HG03135 (cell line): ENCODE results near the gene AKR1D1.
"Not testable (repeated sequence)": the region's sequence is repeated elsewhere in the genome, so short reads cannot be mapped to it uniquely, and the experiment has no call there.

Experiments used
- ATAC-seq: cut with Tn5 transposase; IDR thresholded peaks from one replicate; pipeline ENCODE4 v1.9.1; 2021; ENCODE audit warnings: mild to moderate bottlenecking, moderate library complexity; ENCODE audit not compliant: unreplicated experiment

AKR1D1 gene

DNA sequence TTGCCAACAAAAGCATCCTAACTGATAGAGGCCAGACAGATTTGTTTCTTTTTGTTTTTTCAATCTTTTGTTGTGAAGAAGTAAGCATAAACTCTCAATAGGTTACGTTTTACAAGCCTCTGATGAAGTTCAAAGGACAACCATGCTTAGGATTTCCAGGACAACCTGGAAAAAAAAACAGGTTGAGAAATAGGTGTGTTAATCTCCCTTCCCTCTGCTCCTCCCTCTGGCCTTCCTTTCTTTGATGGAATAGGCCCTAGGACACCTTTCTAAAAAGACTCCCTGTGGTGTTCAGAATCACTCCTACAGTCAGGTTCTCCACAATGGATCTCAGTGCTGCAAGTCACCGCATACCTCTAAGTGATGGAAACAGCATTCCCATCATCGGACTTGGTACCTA lies at the start of gene AKR1D1:
TSS of gene AKR1D1 (plus strand) at position 264 of the 400 bp plus-strand sequence. CDS start at position 324, 60 bp downstream.
- no peak for ATAC-seq

GRCh38 chr7:138027100-138027499 lies 49.2 kb upstream of the AKR1D1 start:
- no peak for ATAC-seq

DNA sequence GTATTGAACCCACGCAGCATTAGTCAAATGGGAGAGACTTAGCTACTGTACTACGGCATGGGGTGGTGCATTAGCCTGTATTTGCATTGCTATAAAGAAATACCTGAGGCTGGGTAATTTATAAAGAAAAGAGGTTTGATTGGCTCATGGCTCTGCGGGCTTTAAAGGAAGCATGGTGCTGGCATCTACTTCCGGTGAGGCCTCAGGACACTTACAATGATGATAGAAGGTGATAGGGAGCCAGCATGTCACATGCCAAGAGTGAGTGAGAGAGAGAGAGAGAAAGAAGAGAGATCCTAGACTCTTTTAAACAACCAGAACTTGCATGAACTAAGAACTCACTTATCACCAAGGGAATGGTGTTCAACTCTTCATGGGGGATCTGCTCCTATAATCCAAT lies 47.1 kb upstream of the AKR1D1 start:
- ATAC-seq, result no peak

- no peak for ATAC-seq
These were observed 46.3 kb upstream of the AKR1D1 start for GRCh38 chr7:138029941-138030340.

- ATAC-seq, result no peak
These were observed 45.4 kb upstream of the AKR1D1 start for GRCh38 chr7:138030679-138031351.

GRCh38 chr7:138032186-138032585 lies 44.1 kb upstream of the AKR1D1 start:
- ATAC-seq, result peak; percentile 58

GRCh38 chr7:138032770-138033169 lies 43.5 kb upstream of the AKR1D1 start:
- ATAC-seq, result no peak

- ATAC-seq, result no peak
These were observed 43.0 kb upstream of the AKR1D1 start for GRCh38 chr7:138033241-138033640.

DNA sequence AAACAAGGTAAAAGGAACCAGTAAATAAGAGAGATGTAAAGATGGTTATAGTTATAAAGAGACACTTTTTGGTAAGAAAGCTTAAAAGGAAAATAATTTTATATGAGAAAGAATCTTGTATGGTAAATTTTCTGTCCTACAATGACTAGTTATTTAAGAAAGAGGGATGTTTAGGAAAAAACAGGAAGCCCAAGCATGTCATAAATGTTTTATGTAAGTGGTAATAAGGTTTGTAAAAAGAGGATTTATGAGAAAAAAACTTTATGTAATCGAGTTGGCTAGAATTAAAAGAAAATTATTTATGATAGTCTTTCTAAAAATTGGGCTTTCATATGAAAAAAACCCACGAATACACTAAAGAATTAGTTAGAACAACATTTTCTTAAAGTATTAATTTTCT lies 40.1 kb upstream of the AKR1D1 start:
- ATAC-seq, result no peak

GRCh38 chr7:138040063-138040462 lies 36.2 kb upstream of the AKR1D1 start:
- not testable (repeated sequence) for ATAC-seq

DNA sequence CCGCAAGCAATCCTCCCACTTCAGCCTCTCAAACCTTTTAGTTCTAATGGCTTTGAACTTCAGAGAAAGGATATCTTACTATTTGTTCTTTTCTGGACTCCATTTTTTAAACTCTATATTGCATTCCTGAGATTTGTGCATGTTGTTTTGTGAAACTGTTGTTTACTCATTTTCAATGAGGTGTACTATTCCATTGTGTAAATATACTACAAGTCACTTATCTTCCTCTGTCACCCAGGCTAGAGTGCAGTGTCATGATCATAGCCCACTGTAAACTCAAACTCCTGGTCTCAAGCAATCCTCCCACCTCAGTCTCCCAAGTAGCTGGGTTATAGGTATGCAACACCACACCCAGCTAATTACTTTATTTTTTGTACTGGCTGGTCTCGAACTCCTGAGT lies 31.4 kb upstream of the AKR1D1 start:
- no peak for ATAC-seq

GRCh38 chr7:138047907-138048306 lies 28.4 kb upstream of the AKR1D1 start:
- no peak for ATAC-seq

DNA sequence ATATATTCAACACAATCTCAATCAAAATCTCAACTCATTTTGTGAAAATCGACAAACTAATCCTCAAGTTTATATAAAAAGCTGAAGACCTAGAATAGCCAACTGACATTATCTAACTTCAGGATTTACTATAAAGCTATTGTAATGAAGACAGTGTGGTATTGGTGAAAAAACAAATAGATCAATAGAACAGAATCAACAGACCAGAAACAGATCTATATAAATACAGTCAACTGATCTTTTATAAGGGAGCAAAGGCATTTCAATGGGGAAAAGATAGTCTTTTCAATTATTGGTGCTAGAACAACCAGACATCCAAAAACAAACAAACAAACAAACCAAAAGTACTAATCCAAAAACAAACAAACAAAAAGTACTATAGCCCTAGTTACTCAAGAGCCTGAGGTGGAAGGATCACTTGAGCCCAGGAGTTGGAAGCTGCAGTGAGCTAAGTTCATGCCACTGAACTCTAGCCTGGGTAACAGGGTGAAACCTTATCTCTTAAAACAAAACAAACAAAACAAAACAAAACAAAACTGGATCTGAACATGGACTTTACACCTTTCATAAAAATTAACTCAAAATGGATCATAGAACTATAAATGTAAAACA lies 26.6 kb upstream of the AKR1D1 start:
- ATAC-seq, result no peak

DNA sequence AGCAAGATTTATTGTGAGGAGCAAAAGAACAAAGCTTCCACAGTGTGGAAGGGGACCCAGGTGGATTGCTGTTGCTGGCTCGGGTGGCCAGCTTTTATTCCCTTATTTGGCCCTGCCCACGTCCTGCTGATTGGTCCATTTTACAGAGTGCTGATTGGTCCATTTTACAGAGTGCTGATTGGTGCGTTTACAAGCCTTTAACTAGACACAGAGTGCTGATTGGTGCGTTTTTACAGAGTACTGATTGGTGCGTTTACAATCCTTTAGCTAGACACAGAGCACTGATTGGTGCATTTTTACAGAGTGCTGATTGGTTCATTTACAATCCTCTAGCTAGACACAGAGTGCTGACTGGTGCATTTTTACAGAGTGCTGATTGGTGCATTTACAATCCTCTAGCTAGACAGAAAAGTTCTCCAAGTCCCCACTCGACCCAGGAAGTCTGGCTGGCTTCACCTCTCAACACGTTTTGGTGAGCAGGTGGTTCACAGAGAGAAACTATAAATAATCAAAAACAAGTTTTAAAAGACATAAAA lies 24.5 kb upstream of the AKR1D1 start:
- ATAC-seq, result not testable (repeated sequence)

- no peak for ATAC-seq
These were observed 23.6 kb upstream of the AKR1D1 start for GRCh38 chr7:138052696-138053095.

GRCh38 chr7:138055698-138056097 lies 20.6 kb upstream of the AKR1D1 start:
- not testable (repeated sequence) for ATAC-seq

DNA sequence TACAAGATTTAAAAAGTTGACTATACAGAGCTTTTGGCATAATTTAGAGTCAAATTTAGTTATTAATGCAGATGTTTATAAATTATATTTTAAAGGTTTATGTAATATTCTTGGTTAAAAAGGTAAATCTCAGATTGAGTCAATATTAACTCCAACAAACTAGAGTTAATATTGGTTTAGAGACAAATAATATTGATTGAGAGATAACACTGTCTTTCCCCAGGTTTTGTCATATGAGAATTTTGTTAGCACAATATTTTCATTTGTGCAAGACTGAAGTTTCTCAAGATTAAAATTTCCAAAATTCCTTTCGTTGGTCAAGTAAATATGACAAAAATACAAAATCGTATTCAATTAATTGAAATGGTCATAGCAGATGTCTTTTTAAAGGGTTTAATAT lies 12.9 kb upstream of the AKR1D1 start:
- no peak for ATAC-seq

GRCh38 chr7:138064856-138065357 lies 11.4 kb upstream of the AKR1D1 start:
- no peak for ATAC-seq

- ATAC-seq, result no peak
These were observed 10.4 kb upstream of the AKR1D1 start for GRCh38 chr7:138065827-138066226.

- ATAC-seq, result peak; percentile 78
These were observed 9.3 kb upstream of the AKR1D1 start for GRCh38 chr7:138066954-138067394.

DNA sequence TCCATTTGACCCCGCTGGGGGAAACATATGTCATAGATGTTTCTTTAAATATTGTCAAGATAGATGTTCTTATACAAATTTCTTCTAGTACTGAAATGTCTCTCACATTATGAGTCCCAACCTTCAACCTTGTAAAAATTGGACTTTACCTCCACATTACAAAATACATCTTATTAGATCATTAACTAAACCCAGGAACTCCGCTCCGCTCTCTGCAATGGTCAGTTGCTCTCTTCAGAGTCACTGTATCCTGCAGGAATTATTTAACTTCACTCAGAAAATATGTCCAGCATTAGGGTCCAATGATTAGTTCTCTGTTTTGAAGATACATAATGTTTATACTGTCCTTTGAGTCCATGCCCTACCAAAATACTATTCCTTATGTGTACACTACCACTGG lies 8.5 kb upstream of the AKR1D1 start:
- no peak for ATAC-seq

DNA sequence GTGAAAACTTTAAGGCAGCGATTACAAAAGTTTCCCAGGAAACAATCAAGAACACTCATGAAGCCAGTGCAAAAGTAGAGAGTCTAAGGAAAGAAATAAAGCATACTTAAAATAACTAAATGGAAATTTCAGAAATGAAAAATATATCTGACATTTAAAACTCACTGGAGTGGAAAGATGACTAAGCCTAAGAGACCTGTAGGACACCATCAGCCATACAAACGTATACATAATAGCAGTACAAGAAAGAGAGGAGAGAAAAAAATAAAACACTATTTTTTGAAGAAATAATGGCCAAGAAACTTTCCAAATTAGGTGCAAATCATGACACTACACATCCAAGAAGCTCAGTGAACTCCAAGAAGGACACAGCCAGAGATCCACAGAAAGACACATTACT lies 5.4 kb upstream of the AKR1D1 start:
- no peak for ATAC-seq
